GM19452 (cell line): Measurements from ENCODE around the gene NOS1AP.
"Not testable (repeated sequence)": the region's sequence is repeated elsewhere in the genome, so short reads cannot be mapped to it uniquely, and the experiment has no call there.

Experiments
- ATAC-seq: cut with Tn5 transposase; IDR thresholded peaks from one replicate; pipeline ENCODE4 v1.9.1; 2021; ENCODE audit not compliant: unreplicated experiment

NOS1AP gene

GRCh38 chr1:162191396-162192305 lies 122.2 kb downstream of the NOS1AP start:
- ATAC-seq, result no peak

- no peak for ATAC-seq
Measured at GRCh38 chr1:162192306-162192678, 122.8 kb downstream of the NOS1AP start.

GRCh38 chr1:162192763-162193162 lies 123.3 kb downstream of the NOS1AP start:
- no peak for ATAC-seq

GRCh38 chr1:162193221-162193620 lies 123.7 kb downstream of the NOS1AP start:
- ATAC-seq, result no peak

GRCh38 chr1:162193815-162194214 lies 124.3 kb downstream of the NOS1AP start:
- ATAC-seq, result no peak

- no peak for ATAC-seq
Measured at GRCh38 chr1:162195567-162195966, 126.1 kb downstream of the NOS1AP start.

- no peak for ATAC-seq
Measured at GRCh38 chr1:162196387-162196786, 126.9 kb downstream of the NOS1AP start.

- no peak for ATAC-seq
Measured at GRCh38 chr1:162197041-162197531, 127.6 kb downstream of the NOS1AP start.

GRCh38 chr1:162197615-162198421 lies 128.3 kb downstream of the NOS1AP start:
- ATAC-seq, result no peak

GRCh38 chr1:162200096-162200847 lies 130.8 kb downstream of the NOS1AP start:
- no peak for ATAC-seq

GRCh38 chr1:162201062-162201461 lies 131.6 kb downstream of the NOS1AP start:
- ATAC-seq, result not testable (repeated sequence)

- ATAC-seq, result no peak
Measured at GRCh38 chr1:162204129-162204822, 134.8 kb downstream of the NOS1AP start.

GRCh38 chr1:162204823-162205155 lies 135.3 kb downstream of the NOS1AP start:
- no peak for ATAC-seq

GRCh38 chr1:162206300-162206699 lies 136.8 kb downstream of the NOS1AP start:
- ATAC-seq, result no peak

GRCh38 chr1:162206749-162207635 lies 137.5 kb downstream of the NOS1AP start:
- no peak for ATAC-seq

GRCh38 chr1:162207862-162208261 lies 138.4 kb downstream of the NOS1AP start:
- ATAC-seq, result no peak

- no peak for ATAC-seq
Measured at GRCh38 chr1:162210196-162210595, 140.7 kb downstream of the NOS1AP start.

- ATAC-seq, result no peak
Measured at GRCh38 chr1:162212713-162213112, 143.2 kb downstream of the NOS1AP start.

GRCh38 chr1:162213281-162213912 lies 143.9 kb downstream of the NOS1AP start:
- ATAC-seq, result no peak
